Measurements from ENCODE around the gene PHF1.
A peak's percentile ranks its signal among the peaks of the same experiment; 100 is the strongest.

The PHF1 gene

DNA sequence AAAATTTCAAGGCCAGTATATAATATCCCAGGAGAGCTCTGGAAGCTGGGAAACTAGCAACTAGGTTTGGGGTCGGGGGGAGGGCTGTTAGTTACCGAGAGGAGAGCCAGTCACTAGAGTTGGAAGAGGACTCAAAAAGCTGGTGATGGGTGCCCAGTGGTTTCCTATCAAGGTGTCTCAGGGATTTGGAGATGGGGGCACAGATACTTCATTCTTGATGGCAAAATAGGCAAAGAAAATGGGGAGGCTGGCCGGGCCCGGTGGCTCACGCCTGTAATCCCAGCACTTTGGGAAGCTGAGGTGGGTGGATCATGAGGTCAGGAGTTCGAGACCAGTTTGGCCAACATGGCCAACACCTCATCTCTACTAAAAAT, 805 bp downstream of the PHF1 start:
- Histone ChIP-seq H3K36me3 (ENCODE audit: insufficient read depth) (no peaks in the 10 kb centered on the region), H3K9ac (peak overlapping the region; percentile 57; the same call in 1 of the 2 replicates), H2AFZ (ENCODE audit: low read depth) (no peak overlapping the region), H3K79me2 (ENCODE audit: insufficient read depth, low read depth) (peaks cover 10% of the 10 kb centered on the region), H3K4me2 (peak overlapping the region; percentile 81), H4K20me1 (ENCODE audit: insufficient read depth) (no peaks in the 10 kb centered on the region), H3K27ac (no peak overlapping the region), H3K4me1 (ENCODE audit: low read depth, poor library complexity, severe bottlenecking) (peaks cover 22% of the 10 kb centered on the region), H3K4me3 (IDR thresholded peaks at IDR 0.05; ENCODE audit: insufficient read depth, low read depth, low read length) (no peak overlapping the region), H3K27me3 (ENCODE audit: insufficient read depth, low read depth) (no peaks in the 10 kb centered on the region)
- TF ChIP-seq, protein P1, sequence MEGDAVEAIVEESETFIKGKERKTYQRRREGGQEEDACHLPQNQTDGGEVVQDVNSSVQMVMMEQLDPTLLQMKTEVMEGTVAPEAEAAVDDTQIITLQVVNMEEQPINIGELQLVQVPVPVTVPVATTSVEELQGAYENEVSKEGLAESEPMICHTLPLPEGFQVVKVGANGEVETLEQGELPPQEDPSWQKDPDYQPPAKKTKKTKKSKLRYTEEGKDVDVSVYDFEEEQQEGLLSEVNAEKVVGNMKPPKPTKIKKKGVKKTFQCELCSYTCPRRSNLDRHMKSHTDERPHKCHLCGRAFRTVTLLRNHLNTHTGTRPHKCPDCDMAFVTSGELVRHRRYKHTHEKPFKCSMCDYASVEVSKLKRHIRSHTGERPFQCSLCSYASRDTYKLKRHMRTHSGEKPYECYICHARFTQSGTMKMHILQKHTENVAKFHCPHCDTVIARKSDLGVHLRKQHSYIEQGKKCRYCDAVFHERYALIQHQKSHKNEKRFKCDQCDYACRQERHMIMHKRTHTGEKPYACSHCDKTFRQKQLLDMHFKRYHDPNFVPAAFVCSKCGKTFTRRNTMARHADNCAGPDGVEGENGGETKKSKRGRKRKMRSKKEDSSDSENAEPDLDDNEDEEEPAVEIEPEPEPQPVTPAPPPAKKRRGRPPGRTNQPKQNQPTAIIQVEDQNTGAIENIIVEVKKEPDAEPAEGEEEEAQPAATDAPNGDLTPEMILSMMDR (conservative IDR thresholded peaks at IDR 0.05; ENCODE audit: low read depth, low read length): no peak

GRCh38 chr6:33412140-33413009, 1.6 kb downstream of the PHF1 start:
- H3K27ac ChIP-seq: no peak overlapping the region
- no peak overlapping the region for H2AFZ ChIP-seq (ENCODE audit: low read depth)
- H3K9ac ChIP-seq: no peak overlapping the region
- TF ChIP-seq, protein P1 (conservative IDR thresholded peaks at IDR 0.05; ENCODE audit: low read depth, low read length): no peak
- peaks cover 25% of the 10 kb centered on the region for H3K4me1 ChIP-seq (ENCODE audit: low read depth, poor library complexity, severe bottlenecking)
- H3K4me3 ChIP-seq (IDR thresholded peaks at IDR 0.05; ENCODE audit: insufficient read depth, low read depth, low read length): no peak overlapping the region
- no peaks in the 10 kb centered on the region for H4K20me1 ChIP-seq (ENCODE audit: insufficient read depth)
- H3K27me3 ChIP-seq (ENCODE audit: insufficient read depth, low read depth): no peaks in the 10 kb centered on the region
- peak overlapping the region; percentile 81; the same call in 1 of the 2 replicates for H3K4me2 ChIP-seq
- H3K36me3 ChIP-seq (ENCODE audit: insufficient read depth): no peaks in the 10 kb centered on the region
- peaks cover 17% of the 10 kb centered on the region for H3K79me2 ChIP-seq (ENCODE audit: insufficient read depth, low read depth)

- Histone ChIP-seq H2AFZ (ENCODE audit: low read depth) (no peak overlapping the region), H3K4me1 (ENCODE audit: low read depth, poor library complexity, severe bottlenecking) (peaks cover 27% of the 10 kb centered on the region), H3K36me3 (ENCODE audit: insufficient read depth) (no peaks in the 10 kb centered on the region), H3K9ac (no peak overlapping the region), H3K27ac (no peak overlapping the region), H4K20me1 (ENCODE audit: insufficient read depth) (no peaks in the 10 kb centered on the region), H3K27me3 (ENCODE audit: insufficient read depth, low read depth) (no peaks in the 10 kb centered on the region), H3K79me2 (ENCODE audit: insufficient read depth, low read depth) (peaks cover 21% of the 10 kb centered on the region), H3K4me2 (no peak overlapping the region), H3K4me3 (IDR thresholded peaks at IDR 0.05; ENCODE audit: insufficient read depth, low read depth, low read length) (no peak overlapping the region)
- TF ChIP-seq, protein P1 (conservative IDR thresholded peaks at IDR 0.05; ENCODE audit: low read depth, low read length): no peak
Measured at GRCh38 chr6:33413241-33414120, 2.7 kb downstream of the PHF1 start.

DNA sequence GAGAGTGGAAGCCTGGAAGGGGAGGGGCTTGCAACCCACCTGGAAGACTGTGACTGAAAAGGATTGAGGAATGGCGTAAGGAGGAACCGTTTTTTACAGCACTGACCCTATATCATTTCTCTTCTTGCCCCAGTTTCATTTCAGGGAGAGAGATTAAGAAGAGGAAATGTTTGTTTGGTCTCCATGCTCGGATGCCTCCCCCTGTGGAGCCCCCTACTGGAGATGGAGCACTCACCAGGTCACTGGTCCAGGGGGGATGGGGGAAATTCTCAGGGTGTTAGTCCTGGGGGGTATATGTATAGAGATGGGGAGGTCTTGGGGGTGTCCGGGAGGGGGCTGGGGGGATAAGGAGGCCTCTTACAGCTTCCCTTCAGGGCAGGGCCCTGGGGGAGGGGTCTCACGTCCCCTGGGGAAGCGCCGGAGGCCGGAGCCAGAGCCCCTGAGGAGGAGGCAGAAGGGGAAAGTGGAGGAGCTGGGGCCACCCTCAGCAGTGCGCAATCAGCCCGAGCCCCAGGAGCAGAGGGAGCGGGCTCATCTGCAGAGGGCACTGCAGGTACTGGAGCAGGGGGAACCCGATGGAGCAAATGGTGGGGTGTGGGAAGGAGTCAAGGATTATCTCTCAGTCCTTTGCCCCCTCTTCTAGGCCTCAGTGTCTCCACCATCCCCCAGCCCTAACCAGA, 3.9 kb downstream of the PHF1 start:
- H3K79me2 ChIP-seq (ENCODE audit: insufficient read depth, low read depth): peaks cover 21% of the 10 kb centered on the region
- peaks cover 34% of the 10 kb centered on the region for H3K4me1 ChIP-seq (ENCODE audit: low read depth, poor library complexity, severe bottlenecking)
- no peak overlapping the region for H3K27ac ChIP-seq
- H3K4me3 ChIP-seq (IDR thresholded peaks at IDR 0.05; ENCODE audit: insufficient read depth, low read depth, low read length): no peak overlapping the region
- H3K9ac ChIP-seq: no peak overlapping the region
- no peak overlapping the region for H2AFZ ChIP-seq (ENCODE audit: low read depth)
- TF ChIP-seq, protein P1 (conservative IDR thresholded peaks at IDR 0.05; ENCODE audit: low read depth, low read length): 0 out of 2 replicates have a peak, but pooled peaks have one; percentile 34
- H3K36me3 ChIP-seq (ENCODE audit: insufficient read depth): no peaks in the 10 kb centered on the region
- H3K4me2 ChIP-seq: no peak overlapping the region
- no peaks in the 10 kb centered on the region for H4K20me1 ChIP-seq (ENCODE audit: insufficient read depth)
- H3K27me3 ChIP-seq (ENCODE audit: insufficient read depth, low read depth): no peaks in the 10 kb centered on the region

Measured in KMS-11 (cell line).